DMS153 (cell line): ENCODE measurements around the gene SCML1.

Source experiments
- DNase-seq: peaks from one replicate; lab custom pipeline; 2025; lab: John Stamatoyannopoulos, UW

The SCML1 gene

DNA sequence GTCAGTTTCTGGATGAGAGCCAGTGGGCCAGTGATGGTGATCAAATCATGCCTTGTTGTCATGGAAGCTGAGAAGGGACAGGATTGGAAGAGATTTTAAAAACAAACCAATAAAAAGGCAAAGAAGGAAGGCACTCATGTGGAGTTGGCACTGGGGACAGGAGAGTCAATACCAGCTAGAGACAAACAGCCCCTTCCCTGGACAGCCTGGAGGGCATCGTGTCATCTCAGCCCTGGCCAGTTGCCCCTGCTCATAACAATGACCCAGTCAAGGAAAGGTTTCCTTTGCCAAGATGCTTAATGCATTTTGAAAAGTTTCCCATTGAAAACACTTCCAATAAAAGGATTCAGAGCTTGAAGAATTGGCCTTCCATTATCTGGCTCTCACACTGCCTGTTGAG, 55.5 kb downstream of the SCML1 start:
- DNase-seq = no peak

DNA sequence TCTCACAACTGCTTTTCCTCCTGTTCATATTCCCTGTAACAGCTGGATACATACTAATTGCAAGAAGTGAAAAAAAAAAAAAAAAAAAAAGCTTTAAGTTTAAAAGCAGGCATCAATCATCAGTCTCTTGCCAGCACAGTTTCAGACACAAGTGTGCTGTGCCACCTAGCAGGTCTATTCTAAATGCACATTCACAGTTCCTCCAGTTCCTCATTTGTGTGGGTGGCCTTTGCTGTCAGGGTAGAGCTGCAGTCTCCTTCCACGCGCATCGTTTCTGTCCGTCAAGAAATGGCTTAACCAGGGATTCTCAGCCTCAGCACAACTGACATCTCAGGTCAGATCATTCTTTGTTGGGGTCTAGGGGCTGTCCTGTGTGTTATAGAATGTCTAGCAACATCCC, 61.6 kb downstream of the SCML1 start:
- no peak for DNase-seq

GRCh38 chrX:17801431-17801830, 64.1 kb downstream of the SCML1 start:
- no peak for DNase-seq

GRCh38 chrX:17802756-17803155, 65.5 kb downstream of the SCML1 start:
- DNase-seq = no peak

GRCh38 chrX:17803449-17803848, 66.2 kb downstream of the SCML1 start:
- no peak for DNase-seq
